ENCODE results near the gene CNOT4. TPM values are rescaled to one million over a fixed set of nuclear protein-coding genes. Genes with fewer than 3 reads are reported as not detected.
"Not testable (repeated sequence)": the region's sequence is repeated elsewhere in the genome, so short reads cannot be mapped to it uniquely, and the experiment has no call there.

Gene CNOT4
- polyA plus RNA-seq, 1 donor: 22.0 TPM

DNA sequence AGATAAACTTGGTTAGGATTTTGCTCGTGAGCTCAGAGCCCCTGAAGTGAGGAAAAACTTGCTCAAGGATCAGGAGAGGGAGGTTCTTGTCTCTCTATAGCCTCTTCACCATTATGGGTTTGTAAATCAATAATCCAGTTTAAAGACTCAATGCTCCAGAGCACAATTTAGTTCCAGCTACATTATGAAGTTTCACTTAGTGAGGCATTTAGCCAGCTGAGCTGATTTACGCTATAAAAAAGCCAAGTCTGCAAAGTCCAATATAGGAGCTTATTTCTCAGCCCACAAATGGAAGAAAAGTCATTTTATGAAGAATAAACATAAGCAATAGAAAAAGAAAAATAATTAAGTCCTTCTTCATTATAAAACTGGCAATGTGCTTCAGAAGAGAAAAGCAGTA lies 145.7 kb downstream of the CNOT4 start:
- DNase-seq (ENCODE audit: low read depth): no peak

DNA sequence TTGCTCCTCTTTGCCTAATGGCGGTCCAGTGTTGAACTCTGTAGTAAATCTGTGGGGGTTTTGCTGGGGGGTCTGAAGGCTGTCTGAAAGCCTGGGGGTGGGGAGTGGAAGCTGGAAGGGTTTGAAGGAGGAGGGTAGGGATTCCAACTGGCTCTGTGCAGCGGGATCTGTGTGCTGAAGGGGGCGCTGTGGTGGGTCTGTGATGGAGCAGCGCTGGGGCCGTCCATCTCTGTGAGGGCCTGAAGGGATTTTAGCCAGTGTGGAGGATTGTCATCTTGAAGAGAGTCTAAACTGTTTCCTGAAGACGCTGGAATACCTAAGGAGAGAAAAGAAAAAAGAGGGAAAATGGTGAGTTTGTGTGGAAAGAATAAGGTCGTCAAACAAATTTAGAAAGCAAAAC lies 147.0 kb downstream of the CNOT4 start:
- no peak for DNase-seq (ENCODE audit: low read depth)

DNA sequence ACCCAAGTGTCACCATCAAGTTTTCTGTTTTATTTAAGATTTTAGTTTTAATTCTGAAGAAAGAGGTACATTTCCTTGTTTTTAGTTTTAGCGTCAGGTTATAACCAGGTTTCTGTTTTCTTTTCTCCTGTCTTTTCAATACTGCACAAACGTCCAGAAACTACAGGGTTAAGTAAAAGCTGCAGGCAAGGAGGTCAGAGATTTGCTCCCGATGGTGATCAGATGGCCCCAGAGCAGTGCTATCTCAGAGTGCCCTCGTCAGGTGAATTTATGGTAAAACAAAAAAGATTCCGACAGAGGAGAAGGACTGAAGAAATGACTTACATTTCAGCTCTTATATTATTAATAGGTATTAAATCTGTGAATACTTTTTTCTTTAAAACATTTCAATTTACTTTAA lies 148.1 kb downstream of the CNOT4 start:
- DNase-seq (ENCODE audit: low read depth): no peak

DNA sequence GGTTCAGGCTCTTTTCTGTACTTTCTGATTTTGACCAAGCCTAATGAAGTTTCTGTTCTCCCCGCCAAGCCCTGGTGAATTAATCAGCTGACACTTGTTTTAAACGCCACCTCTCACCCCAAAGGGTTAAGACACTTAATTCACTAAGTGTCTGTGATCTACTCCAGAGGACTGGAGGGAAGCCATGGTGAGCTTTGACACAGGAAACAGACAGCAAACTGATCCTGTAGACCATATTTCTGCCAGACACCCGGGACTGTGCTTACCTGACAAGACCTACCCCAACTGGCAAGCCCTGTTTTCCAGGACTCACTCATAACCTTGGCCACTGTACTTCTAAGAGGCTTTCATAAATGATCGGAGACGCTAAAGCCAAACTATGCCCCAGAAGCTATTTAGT lies 150.3 kb downstream of the CNOT4 start:
- no peak for DNase-seq (ENCODE audit: low read depth)

GRCh38 chr7:135355377-135356048 lies 154.4 kb downstream of the CNOT4 start:
- DNase-seq (ENCODE audit: low read depth): no peak

GRCh38 chr7:135353832-135354231 lies 156.1 kb downstream of the CNOT4 start:
- no peak for DNase-seq (ENCODE audit: low read depth)

DNA sequence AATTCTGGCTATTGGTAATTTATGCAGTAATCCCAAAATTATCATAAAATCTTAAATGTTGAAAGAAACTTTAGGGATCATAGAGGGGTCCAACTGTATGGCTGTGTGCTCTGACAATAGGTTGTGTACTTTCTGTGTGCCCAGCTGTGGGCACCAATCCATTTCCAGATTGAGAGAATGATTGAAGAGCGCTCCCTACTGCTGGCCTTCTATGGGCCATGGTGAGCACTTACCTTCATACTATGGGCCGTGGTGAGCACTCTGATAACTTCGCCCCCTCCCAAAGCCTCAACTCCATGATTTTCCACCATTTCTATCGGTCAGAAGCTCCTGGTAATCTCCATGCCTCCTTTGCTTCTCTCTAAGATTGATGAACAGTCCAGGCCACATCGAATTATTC lies 157.6 kb downstream of the CNOT4 start:
- no peak for DNase-seq (ENCODE audit: low read depth)

- DNase-seq (ENCODE audit: low read depth): not testable (repeated sequence)
These were observed 158.8 kb downstream of the CNOT4 start for GRCh38 chr7:135351070-135351469.

DNA sequence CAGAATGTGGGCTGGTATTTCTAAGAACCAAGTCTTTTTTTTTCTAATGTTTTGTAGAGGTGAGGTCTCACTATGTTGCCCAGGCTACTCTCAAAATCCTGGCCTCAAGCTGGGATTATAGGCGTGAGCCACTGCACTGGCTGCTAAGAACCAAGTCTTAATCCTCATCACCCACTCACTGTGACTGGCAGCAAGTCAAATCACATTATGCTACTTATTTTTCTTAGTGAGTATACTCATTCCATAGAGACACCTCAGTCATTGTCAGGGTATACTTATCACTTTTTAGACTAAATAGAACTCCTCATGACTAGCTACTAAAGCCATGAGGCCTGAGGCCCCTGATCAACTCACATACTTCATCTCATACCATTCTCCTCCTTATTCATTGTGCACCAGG lies 160.2 kb downstream of the CNOT4 start:
- DNase-seq (ENCODE audit: low read depth): no peak

DNA sequence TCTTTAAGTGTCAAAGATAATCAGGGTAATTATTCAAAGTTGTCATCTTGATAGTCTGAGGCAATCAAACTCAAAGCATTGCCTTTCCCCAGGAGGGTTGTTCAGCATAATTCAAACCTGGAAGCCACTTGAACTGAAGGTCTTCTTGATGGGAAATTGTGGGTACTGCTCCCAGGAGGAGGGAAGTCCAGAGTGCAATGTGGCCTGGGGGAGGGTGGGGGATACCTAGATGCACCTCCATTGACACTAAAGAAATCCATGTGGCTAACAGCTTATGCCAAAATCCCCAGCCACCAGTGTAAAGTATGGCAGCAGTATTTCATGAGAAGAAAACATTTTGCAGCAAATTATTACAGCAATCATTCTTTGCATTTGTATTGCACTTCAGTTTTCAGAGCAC lies 161.4 kb downstream of the CNOT4 start:
- DNase-seq (ENCODE audit: low read depth): no peak

- DNase-seq (ENCODE audit: low read depth): no peak
These were observed 166.5 kb downstream of the CNOT4 start for GRCh38 chr7:135343361-135343760.

- no peak for DNase-seq (ENCODE audit: low read depth)
These were observed 167.0 kb downstream of the CNOT4 start for GRCh38 chr7:135342887-135343286.

GRCh38 chr7:135341049-135341448 lies 168.9 kb downstream of the CNOT4 start:
- no peak for DNase-seq (ENCODE audit: low read depth)

- no peak for DNase-seq (ENCODE audit: low read depth)
These were observed 171.8 kb downstream of the CNOT4 start for GRCh38 chr7:135337977-135338550.

DNA sequence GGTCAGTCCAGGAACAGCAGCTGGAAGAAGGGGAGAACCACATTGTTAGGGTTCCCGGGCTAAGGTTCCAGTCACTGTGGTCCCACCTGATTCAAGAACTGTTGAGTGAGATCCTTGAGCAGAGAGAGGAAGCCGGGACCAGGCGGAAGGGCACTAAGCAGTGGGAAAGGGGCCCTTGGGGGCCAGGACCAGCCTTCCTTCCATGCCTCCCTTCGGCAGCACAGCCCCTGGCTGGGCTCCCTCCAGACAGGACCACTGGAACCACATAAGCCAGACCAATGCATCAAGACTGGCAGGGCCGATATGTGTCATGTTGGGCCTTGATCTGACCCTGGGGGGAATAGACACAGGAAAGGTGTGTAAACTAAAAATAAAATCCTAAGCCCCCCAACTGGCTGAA lies 172.4 kb downstream of the CNOT4 start:
- no peak for DNase-seq (ENCODE audit: low read depth)

GRCh38 chr7:135335628-135336139 lies 174.2 kb downstream of the CNOT4 start:
- DNase-seq (ENCODE audit: low read depth): no peak

DNA sequence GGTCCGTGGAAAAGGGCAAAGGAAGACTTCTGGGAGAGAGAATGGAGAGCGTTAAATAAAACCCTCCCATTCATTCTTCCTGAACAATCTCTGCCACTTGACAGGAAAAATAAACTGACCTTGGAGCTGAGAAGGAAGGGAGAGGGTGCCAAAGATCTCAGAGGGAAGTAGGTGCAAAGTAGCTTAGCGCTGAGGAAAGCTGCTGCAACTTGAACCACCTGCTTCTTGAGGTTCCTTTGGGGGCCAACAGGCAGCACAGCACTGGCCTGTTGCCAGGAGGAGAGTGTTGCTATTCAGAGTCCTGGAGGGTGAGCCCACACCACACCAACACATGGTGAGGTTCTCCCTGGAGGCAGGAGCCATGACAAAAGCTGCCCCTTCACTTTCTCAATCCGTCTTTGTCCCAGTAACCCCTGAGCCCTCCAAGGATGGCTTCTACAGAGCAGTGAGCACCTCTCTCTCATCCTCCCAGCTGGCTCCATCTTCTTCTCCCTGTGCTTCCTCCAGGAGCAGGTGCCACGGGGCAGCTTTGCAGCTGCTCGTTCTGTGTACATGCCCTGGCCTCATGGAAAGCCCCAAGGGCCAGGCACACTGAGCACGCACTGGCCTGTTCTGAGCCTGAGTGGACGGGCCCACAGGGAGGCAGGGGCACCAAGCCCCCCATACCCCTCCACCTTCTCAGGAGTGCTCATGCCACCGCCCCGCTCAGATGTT lies 174.9 kb downstream of the CNOT4 start:
- DNase-seq (ENCODE audit: low read depth): no peak

GRCh38 chr7:135333946-135334345 lies 176.0 kb downstream of the CNOT4 start:
- no peak for DNase-seq (ENCODE audit: low read depth)

DNA sequence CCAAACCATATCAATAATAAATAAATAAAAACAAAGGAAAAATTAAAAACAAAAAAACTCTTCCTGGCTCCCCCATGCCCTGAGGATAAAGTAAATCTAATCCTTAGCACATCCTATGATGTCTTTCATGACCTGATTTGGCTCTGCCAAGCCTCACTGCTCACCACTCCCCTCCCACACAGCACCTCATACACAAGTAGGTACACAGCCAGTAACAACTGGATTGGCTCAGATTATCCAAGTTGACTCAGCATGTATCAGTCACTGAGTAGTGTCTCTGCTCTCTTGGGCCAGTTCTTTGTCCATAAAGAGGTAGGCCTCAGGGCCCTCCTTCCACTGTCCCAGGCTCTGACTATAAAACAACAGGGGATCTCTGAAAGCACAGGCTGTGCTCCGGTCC lies 176.7 kb downstream of the CNOT4 start:
- DNase-seq (ENCODE audit: low read depth): no peak

GRCh38 chr7:135330088-135330487 lies 179.8 kb downstream of the CNOT4 start:
- no peak for DNase-seq (ENCODE audit: low read depth)

DNA sequence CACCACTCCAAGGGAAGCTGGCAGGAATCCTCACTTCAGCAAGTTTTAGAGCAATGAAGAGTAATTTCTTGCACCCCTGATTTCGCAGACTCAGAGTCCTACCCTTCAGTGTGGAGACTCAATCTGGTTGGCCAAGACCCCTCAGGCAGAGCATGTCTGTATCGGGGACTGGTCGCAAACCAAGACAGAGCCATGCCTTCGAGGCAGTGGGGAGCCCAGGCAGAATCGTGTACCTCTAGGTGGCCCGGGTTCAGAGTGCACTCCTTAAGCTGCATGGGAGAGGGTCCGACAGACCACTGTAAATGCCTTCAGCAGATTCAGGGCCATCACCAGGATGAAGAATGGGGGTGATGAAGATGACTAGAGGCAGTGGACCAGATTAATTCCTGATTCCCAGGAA lies 181.4 kb downstream of the CNOT4 start:
- no peak for DNase-seq (ENCODE audit: low read depth)

DNA sequence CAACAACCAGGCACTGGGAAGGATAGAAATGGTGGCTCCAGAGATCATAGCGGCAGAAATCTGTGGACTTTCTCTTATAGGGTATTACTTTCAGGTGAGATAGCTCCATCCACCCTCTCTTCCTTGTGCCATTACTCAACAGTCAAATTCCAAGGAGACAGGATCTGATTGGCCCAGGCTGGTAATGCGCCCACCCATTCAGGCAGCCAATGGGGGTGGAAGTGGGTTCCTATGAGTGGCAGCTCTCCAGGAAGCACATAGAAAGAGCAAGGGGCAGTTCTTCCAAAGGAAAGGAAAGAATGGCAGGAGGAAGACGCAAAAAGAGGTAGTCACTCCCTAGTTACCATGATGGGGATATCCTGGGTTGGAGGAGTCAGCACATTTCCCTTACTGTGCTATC lies 181.8 kb downstream of the CNOT4 start:
- no peak for DNase-seq (ENCODE audit: low read depth)

GRCh38 chr7:135327458-135327857 lies 182.4 kb downstream of the CNOT4 start:
- DNase-seq (ENCODE audit: low read depth): no peak
